DMS53 (cell line): ENCODE data around the gene SPTBN5.

Experiments used
- DNase-seq: peaks from one replicate; lab custom pipeline; 2025; lab: John Stamatoyannopoulos, UW

Gene SPTBN5

GRCh38 chr15:41804916-41805666, 88.8 kb downstream of the SPTBN5 start:
- no peak for DNase-seq

GRCh38 chr15:41804361-41804760, 89.5 kb downstream of the SPTBN5 start:
- no peak for DNase-seq

- DNase-seq = peak; percentile 17
Observed at GRCh38 chr15:41801850-41802455, 91.9 kb downstream of the SPTBN5 start.

GRCh38 chr15:41801185-41801584, 92.7 kb downstream of the SPTBN5 start:
- DNase-seq = no peak

- no peak for DNase-seq
Observed at GRCh38 chr15:41799488-41799805, 94.4 kb downstream of the SPTBN5 start.

- DNase-seq = no peak
Observed at GRCh38 chr15:41798607-41799487, 95.0 kb downstream of the SPTBN5 start.
